HepG2 (cell line): Measurements from ENCODE around the gene HINT1. TPM values are rescaled to one million over a fixed set of nuclear protein-coding genes. Genes with fewer than 3 reads are reported as not detected.
A peak's percentile ranks its signal among the peaks of the same experiment; 100 is the strongest.

Experiments
- ASH2L ChIP-seq: fragments of 300-600, 200-600 bp; sonication (generic); IDR thresholded peaks from 2 replicates; pipeline ENCODE4 v1.7.0; 2017; ENCODE audit warnings: low read depth, mild to moderate bottlenecking, moderate library complexity, mixed read lengths, low read length; ENCODE audit not compliant: insufficient read length
- CREM ChIP-seq, 2 experiments: sonication (generic) in 1 of 2; formaldehyde crosslinking in 1 of 2; IDR thresholded peaks; 2 replicates each; pipeline versions ENCODE4 v1.4.0 to v1.6.1; 2016 to 2020; ENCODE audit warnings: antibody characterized with exemption in 1 of 2, mild to moderate bottlenecking in 1 of 2, missing genetic modification reagents in 1 of 2
- EZH2 ChIP-seq: conservative IDR thresholded peaks from 2 replicates; pipeline ENCODE4 v1.6.1; 2012; ENCODE audit warnings: mild to moderate bottlenecking, low read depth, low read length, moderate library complexity
- FOXA3 ChIP-seq: IDR thresholded peaks from 2 replicates; pipeline ENCODE4 v1.6.1; 2016; ENCODE audit warnings: missing genetic modification reagents, missing compliant biosample characterization
- ONECUT2 ChIP-seq: sonication (generic); formaldehyde crosslinking; IDR thresholded peaks from 2 replicates; pipeline ENCODE4 v1.4.0; 2020; ENCODE audit warnings: missing genetic modification reagents
- PCBP2 ChIP-seq: fragments of 200-400 bp; formaldehyde crosslinking; optimal IDR thresholded peaks from 2 replicates; pipeline ENCODE3; 2018; ENCODE audit warnings: low read length, low read depth; ENCODE audit not compliant: poor library complexity, severe bottlenecking
- RFX1 ChIP-seq: fragments of 450-650 bp; IDR thresholded peaks from 2 replicates; pipeline ENCODE4 v1.6.1; 2017
- SIN3B ChIP-seq: fragments of 150-350 bp; IDR thresholded peaks from 2 replicates; pipeline ENCODE4 v1.6.1; 2014; ENCODE audit warnings: low read length
- ZFP36L1 ChIP-seq: sonication (generic); formaldehyde crosslinking; IDR thresholded peaks from 2 replicates; pipeline ENCODE4 v1.8.0; 2022; ENCODE audit warnings: mild to moderate bottlenecking, missing genetic modification reagents, moderate library complexity
- ZNF576 ChIP-seq: sonication (generic); formaldehyde crosslinking; IDR thresholded peaks from 2 replicates; pipeline ENCODE4 v1.4.0; 2020; ENCODE audit warnings: mild to moderate bottlenecking, missing genetic modification reagents
- ZNF609 ChIP-seq: sonication (generic); formaldehyde crosslinking; IDR thresholded peaks from 2 replicates; pipeline ENCODE4 v1.4.0; 2020; ENCODE audit warnings: mild to moderate bottlenecking, missing genetic modification reagents, borderline replicate concordance
- polyA plus RNA-seq, 8 experiments: library from polyadenylated mRNA; depleted of rRNA in 3 of 8; stranded (reverse) in 7 of 8; unstranded in 1 of 8; fragments of >200 nt; fragmentation: Illumina TruSeq in 4 of 8; extraction: Trizol in 4 of 8; gene quantifications; 2 replicates each; pipeline versions ENCODE4 v1.2.1 to v1.2.3, GENCODE V29; 2011 to 2016; ENCODE audit warnings: low read depth in 4 of 8, missing spikeins in 1 of 8, mixed read lengths in 1 of 8; ENCODE audit not compliant: insufficient read depth in 1 of 8
- total RNA-seq, 5 experiments: library from RNA; depleted of rRNA; stranded (reverse); fragments of >200 nt; fragmentation: Illumina TruSeq; extraction: Trizol; gene quantifications; 2 replicates each; pipeline ENCODE4 v1.2.3, GENCODE V29; 2016; ENCODE audit warnings: low read depth in 1 of 5
- TF ChIP-seq, protein P1 (sequence below): sonication (generic); formaldehyde crosslinking; IDR thresholded peaks from 2 replicates; pipeline ENCODE4 v1.8.0; 2022; ENCODE audit warnings: missing genetic modification reagents, mild to moderate bottlenecking, borderline replicate concordance
- TF ChIP-seq, protein P2 (sequence below): IDR thresholded peaks from 2 replicates; pipeline ENCODE4 v1.6.1; 2016; ENCODE audit warnings: mild to moderate bottlenecking
- TF ChIP-seq, protein P3 (sequence below): sonication (generic); formaldehyde crosslinking; IDR thresholded peaks from 2 replicates; pipeline ENCODE4 v1.4.0; 2020; ENCODE audit warnings: missing genetic modification reagents, mild to moderate bottlenecking, borderline replicate concordance
- TF ChIP-seq, protein P4 (sequence below): sonication (generic); formaldehyde crosslinking; IDR thresholded peaks from 2 replicates; pipeline ENCODE4 v1.5.0; 2020; ENCODE audit warnings: missing genetic modification reagents

The HINT1 gene
- total and polyA plus RNA-seq, 2 of the 13 experiments (the other 11 are each of a cell fraction or from before 2014, with no cell fraction given): 428 to 997 TPM

DNA sequence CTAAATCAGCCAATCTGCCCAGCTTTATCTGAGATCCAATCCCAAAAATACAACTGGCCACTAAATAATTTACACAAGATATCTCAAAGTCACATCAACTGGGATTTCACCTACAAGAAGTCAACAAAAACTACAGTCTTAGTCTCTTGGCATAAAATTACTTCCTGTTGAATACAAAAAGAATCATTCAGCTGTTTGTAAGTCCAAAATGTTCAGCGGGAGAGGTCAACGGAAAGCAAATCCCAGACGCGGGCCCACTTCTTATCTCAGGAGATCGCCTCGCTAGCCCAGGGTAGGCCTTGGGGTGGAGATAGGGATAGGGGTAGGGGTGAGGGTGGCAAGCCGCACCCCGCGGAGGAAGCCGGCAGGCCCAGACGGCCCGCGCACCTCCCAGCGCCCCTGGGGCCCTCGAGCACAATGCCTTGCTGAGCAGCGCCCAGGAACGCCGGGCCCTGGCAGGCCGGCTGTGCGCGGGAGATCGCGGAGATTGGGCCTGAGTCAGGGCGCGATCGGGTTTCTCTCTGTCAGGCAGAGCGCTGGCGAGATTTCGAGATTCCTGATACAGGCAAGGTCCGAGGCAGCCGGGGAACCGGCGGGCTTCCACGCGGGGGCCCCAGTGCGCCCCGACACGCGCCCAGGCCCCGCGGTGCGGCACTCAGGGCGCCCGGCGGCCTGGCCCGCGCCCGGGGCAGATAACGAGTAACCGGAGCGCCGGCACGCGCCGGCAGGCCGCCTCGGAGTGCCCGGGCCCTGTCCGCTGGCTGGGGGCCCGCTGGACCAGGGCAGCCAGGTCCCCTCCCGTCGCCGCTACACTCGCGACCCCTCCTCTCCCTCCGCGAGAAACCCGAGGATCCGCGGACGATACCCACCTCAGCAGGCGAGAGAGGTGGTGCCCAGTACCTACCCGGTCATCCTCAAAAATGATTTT lies 601 bp downstream of the HINT1 start (continued):
- TF ChIP-seq, protein P1, sequence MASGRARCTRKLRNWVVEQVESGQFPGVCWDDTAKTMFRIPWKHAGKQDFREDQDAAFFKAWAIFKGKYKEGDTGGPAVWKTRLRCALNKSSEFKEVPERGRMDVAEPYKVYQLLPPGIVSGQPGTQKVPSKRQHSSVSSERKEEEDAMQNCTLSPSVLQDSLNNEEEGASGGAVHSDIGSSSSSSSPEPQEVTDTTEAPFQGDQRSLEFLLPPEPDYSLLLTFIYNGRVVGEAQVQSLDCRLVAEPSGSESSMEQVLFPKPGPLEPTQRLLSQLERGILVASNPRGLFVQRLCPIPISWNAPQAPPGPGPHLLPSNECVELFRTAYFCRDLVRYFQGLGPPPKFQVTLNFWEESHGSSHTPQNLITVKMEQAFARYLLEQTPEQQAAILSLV (CRISPR knock-in tag): peak; percentile 36; the same call in 1 of the 2 replicates
- TF ChIP-seq ZNF576 (CRISPR knock-in tag) (no peak), PCBP2 (no peak), EZH2 (no peak), ASH2L (peak; percentile 74), ZNF609 (CRISPR knock-in tag) (0 out of 2 replicates have a peak, but pooled peaks have one; percentile 42), SIN3B (no peak), CREM (IDR thresholded peaks at IDR 0.05) (no peak), CREM (CRISPR knock-in tag; IDR thresholded peaks at IDR 0.05) (no peak), ONECUT2 (CRISPR knock-in tag) (0 out of 2 replicates have a peak, but pooled peaks have one; percentile 34), RFX1 (no peak), FOXA3 (CRISPR knock-in tag) (no peak), ZFP36L1 (no peak)
- TF ChIP-seq, protein P2, sequence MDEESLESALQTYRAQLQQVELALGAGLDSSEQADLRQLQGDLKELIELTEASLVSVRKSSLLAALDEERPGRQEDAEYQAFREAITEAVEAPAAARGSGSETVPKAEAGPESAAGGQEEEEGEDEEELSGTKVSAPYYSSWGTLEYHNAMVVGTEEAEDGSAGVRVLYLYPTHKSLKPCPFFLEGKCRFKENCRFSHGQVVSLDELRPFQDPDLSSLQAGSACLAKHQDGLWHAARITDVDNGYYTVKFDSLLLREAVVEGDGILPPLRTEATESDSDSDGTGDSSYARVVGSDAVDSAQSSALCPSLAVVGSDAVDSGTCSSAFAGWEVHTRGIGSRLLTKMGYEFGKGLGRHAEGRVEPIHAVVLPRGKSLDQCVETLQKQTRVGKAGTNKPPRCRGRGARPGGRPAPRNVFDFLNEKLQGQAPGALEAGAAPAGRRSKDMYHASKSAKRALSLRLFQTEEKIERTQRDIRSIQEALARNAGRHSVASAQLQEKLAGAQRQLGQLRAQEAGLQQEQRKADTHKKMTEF (CRISPR knock-in tag): no peak
- TF ChIP-seq, protein P3, sequence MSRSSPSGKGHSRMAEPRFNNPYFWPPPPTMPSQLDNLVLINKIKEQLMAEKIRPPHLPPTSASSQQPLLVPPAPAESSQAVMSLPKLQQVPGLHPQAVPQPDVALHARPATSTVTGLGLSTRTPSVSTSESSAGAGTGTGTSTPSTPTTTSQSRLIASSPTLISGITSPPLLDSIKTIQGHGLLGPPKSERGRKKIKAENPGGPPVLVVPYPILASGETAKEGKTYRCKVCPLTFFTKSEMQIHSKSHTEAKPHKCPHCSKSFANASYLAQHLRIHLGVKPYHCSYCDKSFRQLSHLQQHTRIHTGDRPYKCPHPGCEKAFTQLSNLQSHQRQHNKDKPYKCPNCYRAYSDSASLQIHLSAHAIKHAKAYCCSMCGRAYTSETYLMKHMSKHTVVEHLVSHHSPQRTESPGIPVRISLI (CRISPR knock-in tag): no peak
- TF ChIP-seq, protein P4, sequence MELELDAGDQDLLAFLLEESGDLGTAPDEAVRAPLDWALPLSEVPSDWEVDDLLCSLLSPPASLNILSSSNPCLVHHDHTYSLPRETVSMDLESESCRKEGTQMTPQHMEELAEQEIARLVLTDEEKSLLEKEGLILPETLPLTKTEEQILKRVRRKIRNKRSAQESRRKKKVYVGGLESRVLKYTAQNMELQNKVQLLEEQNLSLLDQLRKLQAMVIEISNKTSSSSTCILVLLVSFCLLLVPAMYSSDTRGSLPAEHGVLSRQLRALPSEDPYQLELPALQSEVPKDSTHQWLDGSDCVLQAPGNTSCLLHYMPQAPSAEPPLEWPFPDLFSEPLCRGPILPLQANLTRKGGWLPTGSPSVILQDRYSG (CRISPR knock-in tag): peak; percentile 82; the same call in 1 of the 2 replicates
